ENCODE measurements around the gene TMEM213. TPM values are rescaled to one million over a fixed set of nuclear protein-coding genes. Genes with fewer than 3 reads are reported as not detected.

The TMEM213 gene
- total RNA-seq, 1 experiment from 2014 or later = not detected

GRCh38 chr7:138773176-138773575 is 24.6 kb upstream of the TMEM213 start:
- Histone ChIP-seq H3K4me3 (replicated peaks in 1 of 2; ENCODE audit: low read depth in 1 of 2, low read length in 2 of 2) (no peak overlapping the region), H3K27me3 (ENCODE audit: insufficient read depth, low read length) (no peaks in the 10 kb centered on the region), H3K9ac (ENCODE audit: low read length) (no peak overlapping the region), H3K27ac (ENCODE audit: low read depth, low read length) (no peak overlapping the region), H4K20me1 (ENCODE audit: insufficient read depth) (no peaks in the 10 kb centered on the region), H3K79me2 (ENCODE audit: insufficient read depth, low read length) (no peaks in the 10 kb centered on the region), H3K36me3 (ENCODE audit: control insufficient read depth in 1 of 2, insufficient read depth in 2 of 2, low read length in 2 of 2) (no peaks in the 10 kb centered on the region), H3K9me3 (ENCODE audit: control insufficient read depth in 1 of 2, insufficient read depth in 1 of 2, low read depth in 1 of 2, low read length in 2 of 2) (no peaks in the 10 kb centered on the region), H3K4me1 (ENCODE audit: control insufficient read depth in 1 of 2, insufficient read depth in 2 of 2, low read length in 2 of 2) (no peaks in the 10 kb centered on the region), H3K9me2 (ENCODE audit: insufficient read depth) (no peaks in the 10 kb centered on the region), H3K4me2 (ENCODE audit: low read length) (no peak overlapping the region), H2AFZ (ENCODE audit: low read depth, low read length, poor library complexity, severe bottlenecking) (no peak overlapping the region)
- TF ChIP-seq SP1 (IDR thresholded peaks at IDR 0.05; ENCODE audit: low read depth) (no peak), POLR2A (IDR thresholded peaks at IDR 0.05; ENCODE audit: borderline replicate concordance, extremely low read depth, insufficient read depth, insufficient read length) (no peak), CEBPB (IDR thresholded peaks at IDR 0.05; ENCODE audit: low read depth) (no peak), ELF1 (IDR thresholded peaks at IDR 0.05; ENCODE audit: borderline replicate concordance, low read depth) (no peak)
- BruUV-seq (replicated peaks) = no TSS peak
- POLR2A ChIA-PET = no interaction called here
- RAD21 ChIA-PET (ENCODE audit: low non-redundant PET in 1 of 2, low total read pairs in 2 of 2, uncharacterized antibody in 2 of 2, unreplicated experiment in 2 of 2) = no interaction called here
- DNase-seq (ENCODE audit: low read depth, low spot score) (no peak), ATAC-seq (no peak)
- CTCF ChIA-PET = no interaction called here
- intact Hi-C loops (cut with micrococcal nuclease) = no loop called here

GRCh38 chr7:138773817-138774216 is 24.0 kb upstream of the TMEM213 start:
- no peaks in the 10 kb centered on the region for H4K20me1 ChIP-seq (ENCODE audit: insufficient read depth)
- no peaks in the 10 kb centered on the region for H3K4me1 ChIP-seq (ENCODE audit: control insufficient read depth in 1 of 2, insufficient read depth in 2 of 2, low read length in 2 of 2)
- intact Hi-C loops (cut with micrococcal nuclease) = no loop called here
- no TSS peak for BruUV-seq (replicated peaks)
- no peak overlapping the region for H3K9ac ChIP-seq (ENCODE audit: low read length)
- ChIA-PET POLR2A (no interaction called here), RAD21 (ENCODE audit: low non-redundant PET in 1 of 2, low total read pairs in 2 of 2, uncharacterized antibody in 2 of 2, unreplicated experiment in 2 of 2) (no interaction called here), CTCF (no interaction called here)
- DNase-seq (ENCODE audit: low read depth, low spot score) (no peak), ATAC-seq (no peak)
- no peak overlapping the region for H3K4me3 ChIP-seq (replicated peaks in 1 of 2; ENCODE audit: low read depth in 1 of 2, low read length in 2 of 2)
- H2AFZ ChIP-seq (ENCODE audit: low read depth, low read length, poor library complexity, severe bottlenecking) = no peak overlapping the region
- no peak overlapping the region for H3K27ac ChIP-seq (ENCODE audit: low read depth, low read length)
- H3K4me2 ChIP-seq (ENCODE audit: low read length) = no peak overlapping the region
- no peaks in the 10 kb centered on the region for H3K9me3 ChIP-seq (ENCODE audit: control insufficient read depth in 1 of 2, insufficient read depth in 1 of 2, low read depth in 1 of 2, low read length in 2 of 2)
- H3K36me3 ChIP-seq (ENCODE audit: control insufficient read depth in 1 of 2, insufficient read depth in 2 of 2, low read length in 2 of 2) = no peaks in the 10 kb centered on the region
- H3K27me3 ChIP-seq (ENCODE audit: insufficient read depth, low read length) = no peaks in the 10 kb centered on the region
- no peaks in the 10 kb centered on the region for H3K9me2 ChIP-seq (ENCODE audit: insufficient read depth)
- no peaks in the 10 kb centered on the region for H3K79me2 ChIP-seq (ENCODE audit: insufficient read depth, low read length)
- TF ChIP-seq POLR2AphosphoS5 (IDR thresholded peaks at IDR 0.05; ENCODE audit: low read depth, low read length) (no peak), SRF (IDR thresholded peaks at IDR 0.05; ENCODE audit: low read depth) (no peak), SP1 (IDR thresholded peaks at IDR 0.05; ENCODE audit: low read depth) (no peak), JUND (IDR thresholded peaks at IDR 0.05) (no peak), CTCF (IDR thresholded peaks at IDR 0.05 in 2 of 3, conservative IDR thresholded peaks at IDR 0.05 in 1 of 3; ENCODE audit: borderline replicate concordance in 1 of 3, insufficient read depth in 1 of 3, low read depth in 2 of 3, low read length in 2 of 3) (no peak), RAD21 (IDR thresholded peaks at IDR 0.05; ENCODE audit: low read depth) (no peak), EGR1 (IDR thresholded peaks at IDR 0.05; ENCODE audit: low read depth) (no peak), EZH2 (IDR thresholded peaks at IDR 0.05) (no peak), CBX3 (IDR thresholded peaks at IDR 0.05; ENCODE audit: low read depth) (no peak), FOSL1 (IDR thresholded peaks at IDR 0.05; ENCODE audit: low read depth) (no peak), TCF7L2 (IDR thresholded peaks at IDR 0.05; ENCODE audit: borderline replicate concordance, extremely low read depth, insufficient read depth, insufficient read length) (no peak), POLR2A (IDR thresholded peaks at IDR 0.05; ENCODE audit: borderline replicate concordance, extremely low read depth, insufficient read depth, insufficient read length) (no peak), ZFX (IDR thresholded peaks at IDR 0.05) (no peak), CEBPB (IDR thresholded peaks at IDR 0.05; ENCODE audit: low read depth) (no peak), YY1 (IDR thresholded peaks at IDR 0.05; ENCODE audit: extremely low read depth, insufficient replicate concordance, low read depth, low read length) (no peak)
- TF ChIP-seq, protein P1, sequence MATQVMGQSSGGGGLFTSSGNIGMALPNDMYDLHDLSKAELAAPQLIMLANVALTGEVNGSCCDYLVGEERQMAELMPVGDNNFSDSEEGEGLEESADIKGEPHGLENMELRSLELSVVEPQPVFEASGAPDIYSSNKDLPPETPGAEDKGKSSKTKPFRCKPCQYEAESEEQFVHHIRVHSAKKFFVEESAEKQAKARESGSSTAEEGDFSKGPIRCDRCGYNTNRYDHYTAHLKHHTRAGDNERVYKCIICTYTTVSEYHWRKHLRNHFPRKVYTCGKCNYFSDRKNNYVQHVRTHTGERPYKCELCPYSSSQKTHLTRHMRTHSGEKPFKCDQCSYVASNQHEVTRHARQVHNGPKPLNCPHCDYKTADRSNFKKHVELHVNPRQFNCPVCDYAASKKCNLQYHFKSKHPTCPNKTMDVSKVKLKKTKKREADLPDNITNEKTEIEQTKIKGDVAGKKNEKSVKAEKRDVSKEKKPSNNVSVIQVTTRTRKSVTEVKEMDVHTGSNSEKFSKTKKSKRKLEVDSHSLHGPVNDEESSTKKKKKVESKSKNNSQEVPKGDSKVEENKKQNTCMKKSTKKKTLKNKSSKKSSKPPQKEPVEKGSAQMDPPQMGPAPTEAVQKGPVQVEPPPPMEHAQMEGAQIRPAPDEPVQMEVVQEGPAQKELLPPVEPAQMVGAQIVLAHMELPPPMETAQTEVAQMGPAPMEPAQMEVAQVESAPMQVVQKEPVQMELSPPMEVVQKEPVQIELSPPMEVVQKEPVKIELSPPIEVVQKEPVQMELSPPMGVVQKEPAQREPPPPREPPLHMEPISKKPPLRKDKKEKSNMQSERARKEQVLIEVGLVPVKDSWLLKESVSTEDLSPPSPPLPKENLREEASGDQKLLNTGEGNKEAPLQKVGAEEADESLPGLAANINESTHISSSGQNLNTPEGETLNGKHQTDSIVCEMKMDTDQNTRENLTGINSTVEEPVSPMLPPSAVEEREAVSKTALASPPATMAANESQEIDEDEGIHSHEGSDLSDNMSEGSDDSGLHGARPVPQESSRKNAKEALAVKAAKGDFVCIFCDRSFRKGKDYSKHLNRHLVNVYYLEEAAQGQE (IDR thresholded peaks at IDR 0.05; ENCODE audit: low read depth) = no peak
- TF ChIP-seq, protein P2, sequence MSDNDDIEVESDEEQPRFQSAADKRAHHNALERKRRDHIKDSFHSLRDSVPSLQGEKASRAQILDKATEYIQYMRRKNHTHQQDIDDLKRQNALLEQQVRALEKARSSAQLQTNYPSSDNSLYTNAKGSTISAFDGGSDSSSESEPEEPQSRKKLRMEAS (IDR thresholded peaks at IDR 0.05) = no peak
